IPS-NIHi7 (cell line): ENCODE data around the gene TPI1.

Experiments
- DNase-seq: peaks from one replicate; pipeline ENCODE4 v3.0.0; 2012; ENCODE audit warnings: mixed read lengths; ENCODE audit errors: extremely low spot score

TPI1 gene

GRCh38 chr12:6828781-6829535, 38.4 kb upstream of the TPI1 start:
- DNase-seq, result peak; percentile 73

DNA sequence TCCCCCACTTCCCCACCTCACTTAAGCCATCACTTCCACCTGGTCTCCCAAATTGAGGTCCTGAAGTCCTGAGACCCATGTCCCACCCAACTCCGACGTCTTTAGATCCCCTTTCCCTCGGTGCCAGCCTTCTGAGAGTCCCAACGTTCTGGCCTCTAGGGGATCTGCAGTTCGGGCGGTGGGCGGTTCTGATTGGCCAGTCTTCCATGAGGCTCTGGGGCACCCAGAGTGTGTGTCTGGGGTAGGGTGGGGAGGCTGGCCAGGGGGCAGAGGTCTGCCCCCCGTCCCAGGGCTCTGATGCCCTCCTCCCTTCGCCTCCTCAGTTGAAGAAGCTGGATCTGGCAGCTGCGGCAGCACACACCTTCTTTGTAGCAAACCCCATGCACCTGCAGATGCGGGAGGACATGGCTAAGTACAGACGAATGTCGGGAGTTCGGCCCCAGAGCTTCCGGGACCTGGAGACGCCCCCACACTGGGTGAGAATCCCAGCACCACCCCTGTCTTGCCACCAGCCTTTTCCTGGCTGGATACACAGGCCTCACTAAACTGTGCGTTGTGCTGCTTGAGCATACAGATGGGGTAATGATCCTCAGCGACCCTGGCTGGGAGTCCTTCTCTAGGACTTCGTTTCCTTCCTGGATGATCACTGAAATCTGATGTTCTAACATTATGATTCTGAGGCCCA, 37.7 kb upstream of the TPI1 start:
- no peak for DNase-seq

DNA sequence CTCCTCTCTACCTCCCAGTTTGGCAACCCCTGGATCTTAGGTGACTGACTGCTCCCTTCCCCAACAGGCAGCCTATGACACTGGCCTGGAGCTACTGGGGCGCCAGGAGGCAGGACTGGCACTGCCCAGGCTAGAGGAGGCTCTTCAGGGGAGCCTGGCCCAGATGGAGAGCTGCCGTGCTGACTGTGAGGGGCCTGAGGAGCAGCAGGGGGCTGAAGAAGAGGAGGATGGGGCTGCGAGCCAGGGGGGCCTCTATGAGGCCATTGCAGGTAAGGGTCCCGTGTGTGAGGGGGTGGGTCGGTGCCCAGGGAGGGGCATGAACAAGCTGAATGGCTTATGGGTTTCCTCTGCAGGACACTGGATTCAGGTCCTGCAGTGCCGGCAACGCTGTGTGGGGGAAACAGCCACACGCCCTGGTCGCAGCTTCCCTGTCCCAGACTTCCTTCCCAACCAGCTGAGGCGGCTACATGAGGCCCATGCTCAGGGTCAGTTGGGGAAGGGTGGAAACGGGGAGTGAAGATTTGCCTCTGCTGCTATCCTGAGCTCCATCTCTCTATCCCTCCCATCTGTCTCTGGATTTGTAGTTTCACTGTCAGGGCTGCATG, 36.9 kb upstream of the TPI1 start:
- no peak for DNase-seq

DNA sequence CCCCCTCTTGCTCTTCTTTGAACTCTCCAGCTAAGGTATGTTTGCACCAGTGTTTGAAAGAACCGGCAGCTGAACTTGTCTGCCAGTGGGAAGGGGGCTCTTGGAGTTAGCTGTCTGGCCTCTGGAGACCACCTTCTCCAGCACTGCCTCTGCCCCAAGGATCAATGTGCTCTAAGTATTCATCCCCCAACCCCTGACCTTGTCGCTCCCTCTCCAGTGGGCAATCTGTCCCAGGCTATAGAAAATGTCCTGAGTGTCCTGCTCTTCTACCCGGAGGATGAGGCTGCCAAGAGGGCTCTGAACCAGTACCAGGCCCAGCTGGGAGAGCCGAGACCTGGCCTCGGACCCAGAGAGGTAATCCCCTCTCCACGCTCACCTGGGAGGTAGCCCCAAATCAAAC, 36.3 kb upstream of the TPI1 start:
- no peak for DNase-seq

DNA sequence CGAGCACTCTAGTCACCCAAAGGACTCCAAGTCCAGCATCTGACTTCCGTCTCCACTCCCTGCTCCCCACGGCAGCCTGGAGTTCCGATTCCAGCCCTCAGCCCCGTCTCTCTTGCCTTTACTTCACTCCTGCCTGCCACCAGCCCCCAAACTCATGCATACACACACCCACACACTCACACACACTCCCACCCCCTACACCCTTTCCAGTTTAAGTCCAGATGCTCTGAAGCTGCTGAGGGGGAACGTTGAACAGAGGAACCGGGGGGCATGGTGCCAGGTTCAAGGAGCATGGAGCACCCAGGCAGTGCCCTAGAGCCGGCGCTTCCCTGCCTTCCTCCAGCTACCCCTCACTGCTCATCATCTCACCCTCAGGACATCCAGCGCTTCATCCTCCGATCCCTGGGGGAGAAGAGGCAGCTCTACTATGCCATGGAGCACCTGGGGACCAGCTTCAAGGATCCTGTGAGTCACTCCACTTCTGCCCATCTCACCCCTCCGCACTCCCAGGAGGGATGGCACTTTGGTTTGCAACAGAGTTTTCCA, 35.8 kb upstream of the TPI1 start:
- no peak for DNase-seq

DNA sequence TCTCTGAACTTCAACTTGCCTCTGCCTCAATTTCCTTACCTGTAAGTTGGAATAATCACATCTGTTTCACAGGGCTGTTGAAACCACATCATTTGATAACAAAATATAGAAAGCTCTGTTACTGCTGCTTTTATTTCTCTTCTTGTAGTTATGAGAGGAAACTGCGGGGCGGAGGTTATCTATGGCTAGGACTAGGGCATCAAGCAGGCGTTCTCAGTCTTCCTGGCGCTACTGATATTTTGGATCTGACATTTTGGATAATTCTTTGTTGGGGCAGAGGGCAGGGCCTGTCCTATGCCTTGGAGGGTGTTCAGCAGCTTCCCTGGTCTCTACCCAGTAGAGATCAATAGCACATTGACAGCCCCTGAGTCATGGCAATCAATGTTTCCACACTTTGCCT, 35.2 kb upstream of the TPI1 start:
- DNase-seq, result no peak

DNA sequence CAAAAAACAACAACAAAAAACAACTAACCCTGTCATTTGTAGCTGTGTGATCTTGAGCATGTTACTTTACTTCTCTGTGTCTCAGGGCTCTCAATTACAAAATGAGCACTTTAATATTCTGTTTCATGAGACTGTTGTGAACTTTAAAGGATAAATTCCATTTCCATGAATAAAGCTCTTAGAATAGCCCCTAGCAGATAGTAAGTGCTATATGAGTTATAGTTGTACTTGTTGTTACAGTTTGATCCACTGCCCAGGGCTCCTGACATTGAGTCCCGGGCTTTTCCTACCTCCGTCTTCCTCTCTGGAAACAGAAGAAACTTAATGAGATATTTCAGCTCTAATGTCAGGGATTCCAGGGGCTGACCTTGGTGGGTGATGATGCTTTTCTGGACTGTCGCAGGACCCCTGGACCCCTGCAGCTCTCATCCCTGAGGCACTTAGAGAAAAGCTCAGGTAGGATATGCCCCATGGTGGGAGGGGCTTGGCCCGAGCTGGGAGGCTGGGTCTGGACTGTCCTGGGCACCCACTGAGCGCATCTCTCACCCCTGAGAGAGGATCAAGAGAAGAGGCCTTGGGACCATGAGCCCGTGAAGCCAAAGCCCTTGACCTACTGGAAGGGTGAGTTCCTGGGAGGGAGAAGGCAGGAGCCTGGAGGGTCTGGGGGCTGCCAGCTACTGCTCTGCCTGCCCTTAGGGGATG, 34.0 kb upstream of the TPI1 start:
- DNase-seq, result no peak

- DNase-seq, result no peak
Observed at GRCh38 chr12:6834254-6834653, 33.1 kb upstream of the TPI1 start.

DNA sequence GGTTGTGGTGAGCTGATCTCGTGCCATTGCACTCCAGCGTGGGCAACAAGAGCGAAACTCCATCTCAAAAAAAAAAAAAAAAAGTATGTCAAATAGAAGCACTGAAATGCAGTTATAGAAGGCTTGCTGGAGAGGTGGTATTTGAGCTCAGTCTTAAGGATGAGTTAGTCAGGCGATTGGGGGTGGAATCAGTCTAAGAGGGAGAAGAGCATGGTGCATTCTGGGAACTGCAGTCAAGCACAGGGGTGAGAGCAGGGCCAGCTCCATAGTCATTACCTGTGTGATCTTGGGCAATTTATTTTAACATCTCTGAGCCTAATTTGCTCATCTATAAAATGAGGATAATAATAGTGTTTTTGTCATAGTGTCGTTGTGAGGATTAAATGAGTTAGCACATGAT, 32.5 kb upstream of the TPI1 start:
- no peak for DNase-seq

DNA sequence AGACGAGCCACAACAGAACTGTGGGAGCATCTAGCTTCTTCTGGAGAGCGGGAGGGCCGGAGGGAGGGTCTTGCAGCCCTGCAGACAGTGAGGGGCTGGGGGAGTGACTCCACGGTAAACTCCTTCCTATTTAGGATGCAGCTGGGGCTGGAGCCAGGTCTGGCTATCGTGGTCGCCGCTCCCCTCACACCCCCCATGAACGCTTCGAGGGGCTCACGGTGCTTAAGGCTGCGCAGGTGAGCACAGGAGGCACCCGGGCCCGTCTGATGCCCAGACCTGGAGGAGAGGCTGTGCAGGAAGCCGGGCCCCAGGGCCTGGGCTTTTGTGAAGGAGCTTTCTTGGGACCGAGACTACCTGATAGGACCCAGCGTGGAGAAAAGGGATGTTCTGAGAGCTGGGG, 30.5 kb upstream of the TPI1 start:
- no peak for DNase-seq

DNA sequence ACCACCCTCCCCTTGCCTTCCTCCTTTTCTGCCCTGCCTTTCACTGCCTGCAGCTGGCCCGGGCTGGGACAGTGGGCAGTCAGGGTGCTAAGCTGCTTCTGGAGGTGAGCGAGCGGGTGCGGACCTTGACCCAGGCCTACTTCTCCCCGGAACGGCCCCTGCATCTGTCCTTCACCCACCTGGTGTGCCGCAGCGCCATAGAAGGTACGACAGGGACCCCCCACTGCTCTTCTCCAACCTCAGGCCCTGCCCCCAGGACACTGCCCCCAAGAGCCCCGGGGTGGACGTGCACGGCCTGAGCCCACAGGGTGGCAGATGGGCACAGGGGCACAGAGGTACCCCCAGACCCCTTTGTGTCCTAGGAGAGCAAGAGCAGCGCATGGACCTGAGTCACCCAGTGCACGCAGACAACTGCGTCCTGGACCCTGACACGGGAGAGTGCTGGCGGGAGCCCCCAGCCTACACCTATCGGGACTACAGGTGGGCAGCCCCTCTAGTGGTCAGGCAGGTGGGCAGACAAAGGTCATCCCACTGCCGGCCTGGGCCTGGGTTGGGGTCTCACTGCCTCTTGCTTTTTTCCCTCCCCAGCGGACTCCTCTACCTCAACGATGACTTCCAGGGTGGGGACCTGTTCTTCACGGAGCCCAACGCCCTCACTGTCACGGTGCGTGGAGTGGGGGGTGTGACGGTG, 29.8 kb upstream of the TPI1 start:
- no peak for DNase-seq

DNA sequence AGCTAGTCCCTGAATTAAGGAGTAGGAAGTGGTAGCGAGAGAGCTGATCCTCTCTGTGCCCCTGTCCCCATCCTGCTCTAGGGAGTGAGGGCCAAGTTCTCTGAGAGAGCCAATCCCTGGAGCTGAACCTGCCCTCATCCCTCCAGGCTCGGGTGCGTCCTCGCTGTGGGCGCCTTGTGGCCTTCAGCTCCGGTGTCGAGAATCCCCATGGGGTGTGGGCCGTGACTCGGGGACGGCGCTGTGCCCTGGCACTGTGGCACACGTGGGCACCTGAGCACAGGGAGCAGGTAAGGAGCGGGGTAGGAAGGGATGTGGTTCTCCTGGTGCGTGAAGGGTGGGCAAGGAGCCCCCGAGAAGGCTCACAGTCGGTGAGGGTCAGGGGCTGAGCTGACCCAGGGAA, 28.5 kb upstream of the TPI1 start:
- no peak for DNase-seq

DNA sequence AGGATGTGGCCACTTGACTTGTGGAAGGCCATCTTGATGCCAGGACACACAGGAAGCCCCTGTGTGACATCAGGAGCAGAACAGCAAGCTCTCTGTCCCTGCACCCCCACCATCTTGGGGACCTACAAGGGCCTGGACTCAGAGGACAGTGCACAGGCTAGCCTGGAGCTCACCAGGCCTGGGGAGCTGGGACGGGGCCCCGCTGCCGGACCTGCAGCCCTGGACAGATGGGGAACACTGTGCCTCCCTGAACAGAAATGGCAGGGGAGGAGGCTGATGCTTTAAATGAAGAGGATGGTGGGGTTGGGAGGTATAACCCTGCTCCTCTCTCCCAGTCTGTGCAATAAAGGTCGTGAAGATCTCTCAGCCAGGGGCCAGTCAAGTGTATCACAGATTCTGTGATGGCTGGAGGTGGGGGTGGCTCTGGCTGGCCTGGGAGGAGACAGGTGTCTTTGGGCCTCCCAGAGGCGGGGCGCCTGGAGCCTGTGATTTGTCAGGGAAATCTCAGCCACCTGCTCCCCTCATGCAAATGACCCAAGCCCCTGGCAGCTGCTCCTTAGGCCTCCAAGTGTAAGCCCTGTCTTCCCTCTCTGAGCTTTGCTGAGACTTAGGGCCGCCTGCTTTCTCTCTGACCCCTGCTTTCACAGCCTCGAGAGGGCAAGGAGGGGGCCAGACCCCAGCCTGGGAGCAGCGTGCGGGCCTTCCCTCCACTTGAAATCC, 27.7 kb upstream of the TPI1 start:
- peak; percentile 70 for DNase-seq

DNA sequence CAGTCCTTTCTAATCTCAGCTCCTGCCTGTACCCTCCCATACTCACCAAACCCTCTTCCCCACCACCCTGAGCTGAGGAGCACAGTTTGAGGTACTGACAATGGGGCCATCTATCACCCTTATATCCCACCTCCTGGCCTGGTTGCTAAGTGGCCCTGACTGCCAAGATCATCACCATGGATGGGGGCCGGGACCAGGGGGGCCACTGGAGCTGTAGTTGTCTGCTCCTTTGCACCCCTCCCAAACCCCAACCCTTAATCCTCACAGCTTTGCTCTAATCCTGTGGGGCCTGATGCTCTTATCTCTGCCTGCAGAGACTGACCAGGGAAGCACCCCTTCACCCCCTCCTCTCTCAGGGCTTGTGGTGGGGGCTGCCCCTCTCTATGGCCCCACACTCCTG, 27.0 kb upstream of the TPI1 start:
- DNase-seq, result no peak

- no peak for DNase-seq
Observed at GRCh38 chr12:6840761-6841515, 26.4 kb upstream of the TPI1 start, which contains the start of gene GNB3. Gene GNB3, plus strand, starts transcription at chr12:6840925. Its CDS starts 363 bp downstream, at chr12:6841288.

DNA sequence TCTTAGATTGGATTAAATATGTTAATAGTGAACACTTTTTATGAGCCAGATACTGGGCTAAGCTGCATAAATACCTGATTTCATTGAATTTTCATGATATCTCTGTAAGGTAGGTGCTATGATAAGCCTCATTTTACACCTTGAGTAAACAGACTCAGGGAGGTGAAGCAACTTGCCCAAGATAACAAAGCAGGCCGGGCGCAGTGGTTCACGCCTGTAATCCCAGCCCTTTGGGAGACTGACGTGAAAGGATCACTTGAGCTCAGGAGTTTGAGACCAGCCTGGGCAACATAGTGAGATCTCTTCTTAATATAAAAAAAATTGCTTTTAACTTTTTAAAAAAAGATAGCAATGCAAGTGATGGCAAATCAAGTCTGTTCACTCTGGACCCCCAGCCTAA, 25.3 kb upstream of the TPI1 start:
- no peak for DNase-seq

- DNase-seq, result peak; percentile 58
Observed at GRCh38 chr12:6843118-6843902, 24.0 kb upstream of the TPI1 start.

DNA sequence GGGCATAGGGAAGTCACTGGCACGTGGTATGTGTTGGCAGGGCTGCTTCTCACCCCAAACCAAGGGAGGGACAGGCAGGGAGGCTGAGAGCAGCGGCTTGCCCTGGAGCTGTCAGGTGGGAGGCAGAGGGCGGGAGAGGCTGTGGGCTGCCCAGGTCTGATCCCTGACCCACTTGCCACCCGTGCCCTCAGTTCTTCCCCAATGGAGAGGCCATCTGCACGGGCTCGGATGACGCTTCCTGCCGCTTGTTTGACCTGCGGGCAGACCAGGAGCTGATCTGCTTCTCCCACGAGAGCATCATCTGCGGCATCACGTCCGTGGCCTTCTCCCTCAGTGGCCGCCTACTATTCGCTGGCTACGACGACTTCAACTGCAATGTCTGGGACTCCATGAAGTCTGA, 21.9 kb upstream of the TPI1 start:
- no peak for DNase-seq

DNA sequence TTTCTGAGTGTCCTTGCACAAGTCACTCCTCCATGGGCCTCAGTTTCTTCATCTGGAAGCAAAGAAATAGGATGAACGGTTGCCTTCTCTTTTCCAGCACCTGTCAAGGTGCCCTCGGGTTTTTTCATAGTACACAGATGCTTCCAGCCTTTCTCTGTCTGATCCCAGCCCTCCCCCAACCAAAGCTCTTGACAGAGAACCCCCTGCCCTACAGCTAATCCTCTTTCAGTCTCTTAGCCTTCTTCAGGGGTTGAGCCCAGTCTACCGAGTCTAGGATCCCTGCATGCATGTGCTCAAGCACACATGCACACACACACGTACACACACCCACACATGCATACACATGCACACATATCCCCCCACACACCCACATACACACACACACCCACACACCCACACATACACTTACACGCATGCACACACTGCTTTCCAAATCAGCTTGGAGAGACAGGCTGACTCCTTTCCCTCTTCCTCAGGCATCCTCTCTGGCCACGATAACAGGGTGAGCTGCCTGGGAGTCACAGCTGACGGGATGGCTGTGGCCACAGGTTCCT, 20.9 kb upstream of the TPI1 start:
- DNase-seq, result no peak
